ENCODE data around the gene CFH.

The CFH gene

DNA sequence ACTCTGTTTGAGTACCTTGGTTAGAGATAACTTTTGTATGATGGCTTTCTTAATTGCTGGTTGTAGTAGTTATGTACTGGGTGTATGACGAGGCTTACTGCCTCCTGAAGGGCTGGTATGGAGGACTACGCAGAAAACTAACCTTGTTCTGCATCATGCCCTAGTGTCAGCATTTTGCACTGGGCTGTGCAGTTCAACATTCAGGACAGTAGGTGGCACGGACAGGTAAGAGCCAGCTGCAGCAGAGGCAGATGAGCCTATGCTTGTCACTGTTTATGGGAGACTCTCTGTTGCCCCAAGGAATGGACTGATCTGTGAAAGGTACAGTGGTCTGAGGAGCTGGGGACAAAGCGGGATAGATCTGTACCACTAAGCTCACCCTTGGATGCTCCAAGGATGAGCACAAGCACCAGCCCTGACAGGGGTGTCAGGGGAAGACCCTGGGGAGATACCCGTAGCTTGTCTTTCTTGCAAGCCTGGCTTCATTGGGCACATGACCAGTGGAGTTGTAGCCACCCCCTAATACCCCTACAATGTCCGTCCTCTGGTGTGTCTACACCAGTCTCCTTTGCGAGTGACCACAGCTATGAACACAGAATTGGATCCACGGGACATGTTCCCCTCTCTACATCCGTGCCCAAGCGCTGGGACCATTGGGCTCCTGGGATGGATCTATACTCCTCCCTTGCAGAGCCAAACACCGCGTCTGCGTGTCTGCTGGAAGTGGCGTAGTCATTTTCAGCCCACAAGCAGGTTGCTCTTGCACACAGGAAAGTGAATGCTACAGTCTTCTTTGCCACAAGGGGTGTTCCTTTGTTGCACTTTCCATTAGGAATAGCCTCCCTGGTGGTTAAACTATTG lies 71.7 kb downstream of the CFH start:
- TF ChIP-seq GABPA (IDR thresholded peaks at IDR 0.05; ENCODE audit: low read depth): no peak
- TF ChIP-seq, protein P1, sequence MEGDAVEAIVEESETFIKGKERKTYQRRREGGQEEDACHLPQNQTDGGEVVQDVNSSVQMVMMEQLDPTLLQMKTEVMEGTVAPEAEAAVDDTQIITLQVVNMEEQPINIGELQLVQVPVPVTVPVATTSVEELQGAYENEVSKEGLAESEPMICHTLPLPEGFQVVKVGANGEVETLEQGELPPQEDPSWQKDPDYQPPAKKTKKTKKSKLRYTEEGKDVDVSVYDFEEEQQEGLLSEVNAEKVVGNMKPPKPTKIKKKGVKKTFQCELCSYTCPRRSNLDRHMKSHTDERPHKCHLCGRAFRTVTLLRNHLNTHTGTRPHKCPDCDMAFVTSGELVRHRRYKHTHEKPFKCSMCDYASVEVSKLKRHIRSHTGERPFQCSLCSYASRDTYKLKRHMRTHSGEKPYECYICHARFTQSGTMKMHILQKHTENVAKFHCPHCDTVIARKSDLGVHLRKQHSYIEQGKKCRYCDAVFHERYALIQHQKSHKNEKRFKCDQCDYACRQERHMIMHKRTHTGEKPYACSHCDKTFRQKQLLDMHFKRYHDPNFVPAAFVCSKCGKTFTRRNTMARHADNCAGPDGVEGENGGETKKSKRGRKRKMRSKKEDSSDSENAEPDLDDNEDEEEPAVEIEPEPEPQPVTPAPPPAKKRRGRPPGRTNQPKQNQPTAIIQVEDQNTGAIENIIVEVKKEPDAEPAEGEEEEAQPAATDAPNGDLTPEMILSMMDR (IDR thresholded peaks at IDR 0.05; ENCODE audit: insufficient read depth, low read length): peak; percentile 59
- Histone ChIP-seq H3K27me3 (ENCODE audit: insufficient read depth, poor library complexity, severe bottlenecking) (no peaks in the 10 kb centered on the region), H3K27ac (replicated peaks) (no peak overlapping the region), H3K4me3 (replicated peaks; ENCODE audit: insufficient read depth, low read length) (no peak overlapping the region)
- DNase-seq (ENCODE audit: low read depth in 1 of 2, low spot score in 1 of 2): peak; percentile 1 to 46

DNA sequence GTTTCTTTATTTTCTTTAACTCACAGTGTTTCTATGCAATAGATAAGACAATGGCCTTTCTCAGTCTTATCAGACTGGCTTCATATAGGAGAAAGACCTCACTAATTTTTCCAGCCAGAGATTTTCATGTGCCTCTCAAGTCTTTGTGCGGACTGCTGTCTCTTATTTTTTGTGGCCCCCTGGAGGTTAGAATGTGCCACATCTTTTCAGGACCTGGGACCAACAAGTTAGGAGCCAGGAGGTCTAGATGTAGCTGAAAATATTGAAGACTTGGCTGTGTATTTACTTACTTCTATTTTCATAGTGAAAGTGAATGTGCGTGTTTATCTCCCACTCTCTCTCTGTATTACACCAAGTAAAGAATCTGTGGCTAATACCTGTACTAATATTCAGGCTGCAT lies 80.7 kb downstream of the CFH start:
- no peak overlapping the region for H3K4me3 ChIP-seq (replicated peaks; ENCODE audit: insufficient read depth, low read length)
- DNase-seq (ENCODE audit: low read depth in 1 of 2, low spot score in 1 of 2): no peak
- H3K27me3 ChIP-seq (ENCODE audit: insufficient read depth, poor library complexity, severe bottlenecking): no peaks in the 10 kb centered on the region
- TF ChIP-seq, protein P2, sequence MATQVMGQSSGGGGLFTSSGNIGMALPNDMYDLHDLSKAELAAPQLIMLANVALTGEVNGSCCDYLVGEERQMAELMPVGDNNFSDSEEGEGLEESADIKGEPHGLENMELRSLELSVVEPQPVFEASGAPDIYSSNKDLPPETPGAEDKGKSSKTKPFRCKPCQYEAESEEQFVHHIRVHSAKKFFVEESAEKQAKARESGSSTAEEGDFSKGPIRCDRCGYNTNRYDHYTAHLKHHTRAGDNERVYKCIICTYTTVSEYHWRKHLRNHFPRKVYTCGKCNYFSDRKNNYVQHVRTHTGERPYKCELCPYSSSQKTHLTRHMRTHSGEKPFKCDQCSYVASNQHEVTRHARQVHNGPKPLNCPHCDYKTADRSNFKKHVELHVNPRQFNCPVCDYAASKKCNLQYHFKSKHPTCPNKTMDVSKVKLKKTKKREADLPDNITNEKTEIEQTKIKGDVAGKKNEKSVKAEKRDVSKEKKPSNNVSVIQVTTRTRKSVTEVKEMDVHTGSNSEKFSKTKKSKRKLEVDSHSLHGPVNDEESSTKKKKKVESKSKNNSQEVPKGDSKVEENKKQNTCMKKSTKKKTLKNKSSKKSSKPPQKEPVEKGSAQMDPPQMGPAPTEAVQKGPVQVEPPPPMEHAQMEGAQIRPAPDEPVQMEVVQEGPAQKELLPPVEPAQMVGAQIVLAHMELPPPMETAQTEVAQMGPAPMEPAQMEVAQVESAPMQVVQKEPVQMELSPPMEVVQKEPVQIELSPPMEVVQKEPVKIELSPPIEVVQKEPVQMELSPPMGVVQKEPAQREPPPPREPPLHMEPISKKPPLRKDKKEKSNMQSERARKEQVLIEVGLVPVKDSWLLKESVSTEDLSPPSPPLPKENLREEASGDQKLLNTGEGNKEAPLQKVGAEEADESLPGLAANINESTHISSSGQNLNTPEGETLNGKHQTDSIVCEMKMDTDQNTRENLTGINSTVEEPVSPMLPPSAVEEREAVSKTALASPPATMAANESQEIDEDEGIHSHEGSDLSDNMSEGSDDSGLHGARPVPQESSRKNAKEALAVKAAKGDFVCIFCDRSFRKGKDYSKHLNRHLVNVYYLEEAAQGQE (IDR thresholded peaks at IDR 0.05; ENCODE audit: insufficient replicate concordance, low read depth): no peak
- TF ChIP-seq POLR2AphosphoS5 (IDR thresholded peaks at IDR 0.05; ENCODE audit: low read depth) (no peak), GABPA (IDR thresholded peaks at IDR 0.05; ENCODE audit: low read depth) (no peak)
- TF ChIP-seq, protein P1 (IDR thresholded peaks at IDR 0.05; ENCODE audit: insufficient read depth, low read length): no peak
- no peak overlapping the region for H3K27ac ChIP-seq (replicated peaks)

DNA sequence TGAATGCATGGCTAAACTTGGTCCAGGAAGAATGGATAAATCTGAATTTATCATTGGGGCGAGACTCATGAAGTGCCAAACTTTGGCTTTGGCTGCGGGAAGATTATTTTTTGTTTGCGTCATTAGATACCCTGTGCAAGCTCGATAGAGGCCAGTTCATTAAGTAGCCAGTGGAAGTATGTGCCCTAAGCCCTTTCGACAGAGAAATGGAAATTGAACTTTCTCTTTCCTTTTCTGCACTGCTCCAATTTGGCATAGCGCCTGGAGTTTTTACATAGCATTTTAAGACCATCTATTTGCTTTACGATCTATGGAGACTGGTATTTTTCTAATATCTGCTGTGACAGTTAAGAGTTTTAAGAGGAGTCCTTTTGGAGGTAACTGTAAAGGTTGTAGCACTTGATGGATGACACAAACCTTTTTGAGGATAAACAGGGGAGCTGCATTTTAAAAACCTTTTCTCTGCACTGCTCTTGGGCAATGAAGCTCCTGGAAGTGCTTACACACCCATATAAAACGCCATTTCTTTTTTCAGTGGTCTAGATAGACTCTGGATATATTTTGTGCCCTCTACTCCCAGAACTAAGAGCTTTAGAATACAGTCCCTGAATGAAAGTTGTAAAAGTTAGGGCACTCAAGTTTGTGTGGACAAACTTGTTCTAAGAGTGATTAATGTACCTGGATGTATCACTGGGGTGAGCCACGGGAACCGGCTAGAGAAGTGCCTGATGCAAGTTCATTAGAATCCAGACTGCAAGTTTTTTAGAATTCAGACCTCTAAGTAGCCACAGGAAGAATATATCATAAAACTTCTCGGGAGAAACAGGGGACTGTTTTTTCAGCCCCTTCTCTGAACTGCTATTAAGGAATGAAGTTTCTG lies 81.5 kb downstream of the CFH start:
- TF ChIP-seq, protein P2 (IDR thresholded peaks at IDR 0.05; ENCODE audit: insufficient replicate concordance, low read depth): no peak
- DNase-seq (ENCODE audit: low read depth in 1 of 2, low spot score in 1 of 2): no peak
- no peak overlapping the region for H3K27ac ChIP-seq (replicated peaks)
- H3K27me3 ChIP-seq (ENCODE audit: insufficient read depth, poor library complexity, severe bottlenecking): no peaks in the 10 kb centered on the region
- no peak overlapping the region for H3K4me3 ChIP-seq (replicated peaks; ENCODE audit: insufficient read depth, low read length)

DNA sequence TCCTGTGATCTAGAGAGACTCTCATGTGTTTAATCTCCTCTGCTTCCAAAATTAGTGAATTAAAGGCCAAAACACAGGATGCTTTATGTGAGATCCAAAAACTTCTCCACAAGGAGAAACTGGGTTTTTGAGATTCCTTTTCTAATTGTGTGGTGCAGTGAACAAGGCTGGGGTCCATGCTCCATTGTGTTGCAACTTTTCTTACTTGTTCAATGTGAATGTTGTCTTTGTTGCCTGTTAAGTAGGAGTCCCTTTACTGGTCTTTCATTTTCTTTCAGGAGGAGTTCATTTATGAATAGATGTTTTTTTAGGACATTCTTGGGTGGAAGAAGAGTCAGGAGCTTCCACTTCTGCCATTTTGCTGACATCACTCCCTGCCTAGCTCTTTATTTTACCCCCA lies 82.2 kb downstream of the CFH start:
- TF ChIP-seq POLR2AphosphoS5 (IDR thresholded peaks at IDR 0.05; ENCODE audit: low read depth): no peak
- TF ChIP-seq, protein P1 (IDR thresholded peaks at IDR 0.05; ENCODE audit: insufficient read depth, low read length): no peak
- TF ChIP-seq SPI1 (IDR thresholded peaks at IDR 0.05; ENCODE audit: borderline replicate concordance, low read depth): no peak
- TF ChIP-seq GABPA (IDR thresholded peaks at IDR 0.05; ENCODE audit: low read depth): no peak
- TF ChIP-seq, protein P2 (IDR thresholded peaks at IDR 0.05; ENCODE audit: insufficient replicate concordance, low read depth): no peak
- Histone ChIP-seq H3K27ac (replicated peaks) (no peak overlapping the region), H3K4me3 (replicated peaks; ENCODE audit: insufficient read depth, low read length) (no peak overlapping the region), H3K27me3 (ENCODE audit: insufficient read depth, poor library complexity, severe bottlenecking) (no peaks in the 10 kb centered on the region)
- DNase-seq (ENCODE audit: low read depth in 1 of 2, low spot score in 1 of 2): no peak
